Posterior cingulate gyrus (tissue), 11 donors: ENCODE results near the gene ACE.

Experiments
- DNase-seq, 10 donors: peaks; one replicate each; pipeline versions ENCODE4 v3.0.0 to v3.0.0-alpha.2; 2020 to 2021; ENCODE audit warnings: mixed read lengths in 3 of 10
- intact Hi-C: fragments of 100-400 bp; cut with DNase I; formaldehyde crosslinking; loops from one replicate; pipeline ENCODE4 v1.15.1; 2023

The ACE gene

DNA sequence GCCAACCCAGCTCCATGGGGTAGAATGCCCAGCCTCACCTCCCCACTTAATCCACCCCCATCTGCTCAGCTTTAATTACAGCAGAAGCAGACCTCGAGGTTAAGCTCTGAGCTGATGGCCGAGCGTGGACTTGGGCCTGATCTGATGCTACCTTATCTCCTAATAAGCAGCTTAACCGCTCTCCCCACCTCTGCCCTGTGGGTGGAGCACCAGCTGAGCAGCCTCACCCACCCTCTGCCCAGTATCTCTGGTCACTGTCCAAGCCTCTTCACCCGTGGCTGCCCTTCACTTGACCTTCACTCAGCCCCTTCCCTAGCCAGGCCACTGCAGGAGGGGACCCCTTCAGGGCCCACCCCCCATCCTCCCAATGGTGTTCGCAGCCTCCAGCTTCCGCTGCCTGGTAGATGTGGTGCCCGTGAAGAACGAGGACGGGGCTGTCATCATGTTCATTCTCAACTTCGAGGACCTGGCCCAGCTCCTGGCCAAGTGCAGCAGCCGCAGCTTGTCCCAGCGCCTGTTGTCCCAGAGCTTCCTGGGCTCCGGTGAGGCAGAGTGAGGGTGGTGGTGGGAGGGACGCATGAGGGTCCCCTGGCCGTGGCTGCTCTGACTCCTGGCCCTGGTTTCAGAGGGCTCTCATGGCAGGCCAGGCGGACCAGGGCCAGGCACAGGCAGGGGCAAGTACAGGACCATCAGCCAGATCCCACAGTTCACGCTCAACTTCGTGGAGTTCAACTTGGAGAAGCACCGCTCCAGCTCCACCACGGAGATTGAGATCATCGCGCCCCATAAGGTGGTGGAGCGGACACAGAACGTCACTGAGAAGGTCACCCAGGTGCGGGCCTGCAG is 53.1 kb downstream of the ACE start:
- DNase-seq, result peak in 1 of 10 donors; percentile 67
- intact Hi-C loops, result no loop called here

GRCh38 chr17:63530557-63531021 is 53.7 kb downstream of the ACE start:
- peak in 2 of 10 donors; percentile 44 to 62 for DNase-seq
- intact Hi-C loops, result no loop called here

GRCh38 chr17:63531022-63531965 is 54.4 kb downstream of the ACE start:
- intact Hi-C loops, result no loop called here

GRCh38 chr17:63533433-63534077 is 56.7 kb downstream of the ACE start:
- peak in 3 of 10 donors; percentile 66 to 74 (median 67) for DNase-seq
- intact Hi-C loops, result no loop called here

More at GRCh38 chr17:63531022-63531965, 54.4 kb downstream of the ACE start:
- DNase-seq, result peak in 3 of 10 donors; percentile 56 to 64 (median 59)

DNA sequence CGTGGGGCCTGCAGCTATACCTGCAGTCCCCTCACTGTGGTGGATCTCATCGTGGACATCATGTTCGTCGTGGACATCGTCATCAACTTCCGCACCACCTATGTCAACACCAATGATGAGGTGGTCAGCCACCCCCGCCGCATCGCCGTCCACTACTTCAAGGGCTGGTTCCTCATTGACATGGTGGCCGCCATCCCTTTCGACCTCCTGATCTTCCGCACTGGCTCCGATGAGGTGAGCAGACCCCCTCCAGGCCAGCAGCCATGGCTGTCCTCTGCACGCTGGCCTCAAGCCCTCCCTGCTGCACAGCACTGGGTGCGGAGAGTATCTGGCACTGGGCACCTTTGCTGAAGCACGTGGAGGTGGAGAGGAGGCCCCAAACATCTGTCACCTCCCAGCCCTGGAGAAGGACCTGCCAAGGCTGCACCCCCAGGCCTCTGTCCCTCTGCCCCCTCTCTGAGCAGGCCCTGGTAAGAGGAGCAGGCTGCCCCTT is 57.3 kb downstream of the ACE start:
- peak in 2 of 10 donors; percentile 54 to 79 for DNase-seq
- intact Hi-C loops, result no loop called here

DNA sequence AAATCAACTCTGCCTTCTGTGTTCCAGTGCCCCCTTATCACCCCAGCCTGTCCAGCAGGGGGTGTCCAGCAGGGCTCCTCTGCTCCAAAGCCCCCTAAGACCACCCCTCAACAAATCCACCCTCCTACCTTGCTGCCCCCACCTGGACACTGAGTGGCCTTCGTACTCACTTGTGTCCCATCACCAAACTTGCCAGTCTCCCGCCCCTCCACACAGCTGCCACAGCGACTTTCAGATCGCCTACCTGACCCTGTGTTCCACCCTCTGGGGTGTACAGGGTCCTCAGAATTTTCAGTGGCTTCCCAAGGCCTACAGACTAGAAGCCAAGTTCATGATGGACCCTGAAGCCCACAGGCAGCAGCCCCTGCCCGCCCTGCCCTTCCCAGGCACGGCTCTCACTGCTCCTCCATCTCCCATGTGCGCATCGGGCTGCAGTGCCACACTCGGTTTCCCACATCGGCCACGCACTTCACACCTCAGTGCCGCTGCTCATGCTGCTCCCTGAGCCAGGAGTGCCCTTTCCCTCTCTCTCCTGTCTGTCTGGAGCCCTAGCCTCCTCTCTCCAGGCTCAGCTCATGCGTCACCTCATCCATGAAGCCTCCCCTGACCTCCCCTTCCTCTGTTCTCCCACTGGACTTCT is 58.1 kb downstream of the ACE start:
- intact Hi-C loops, result no loop called here
- DNase-seq, result peak in 3 of 10 donors; percentile 30 to 67 (median 43)

- peak in 3 of 10 donors; percentile 52 to 76 (median 68) for DNase-seq
- intact Hi-C loops, result no loop called here
These were observed 58.8 kb downstream of the ACE start for GRCh38 chr17:63535640-63536039.

DNA sequence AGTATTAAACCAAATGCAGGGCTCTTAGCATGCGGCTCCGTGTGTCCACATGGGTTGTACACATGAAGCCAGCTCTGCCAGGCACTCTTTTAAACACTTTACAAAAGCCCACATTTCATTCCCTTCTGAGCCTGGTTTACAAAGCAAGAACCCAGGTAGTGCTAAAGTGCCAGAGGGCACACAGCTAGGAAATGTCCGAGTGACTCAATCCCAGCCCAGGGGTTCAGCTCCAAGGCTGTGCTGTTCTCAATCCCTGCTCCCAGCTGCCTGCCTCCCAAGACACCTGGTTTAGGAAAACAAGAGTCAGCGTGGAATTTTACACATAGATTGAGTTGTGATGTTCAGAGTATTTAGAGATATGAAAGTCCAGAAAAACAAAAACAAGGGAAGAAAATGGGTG is 60.1 kb downstream of the ACE start:
- intact Hi-C loops, result no loop called here
- peak in 3 of 10 donors; percentile 27 to 39 (median 30) for DNase-seq

DNA sequence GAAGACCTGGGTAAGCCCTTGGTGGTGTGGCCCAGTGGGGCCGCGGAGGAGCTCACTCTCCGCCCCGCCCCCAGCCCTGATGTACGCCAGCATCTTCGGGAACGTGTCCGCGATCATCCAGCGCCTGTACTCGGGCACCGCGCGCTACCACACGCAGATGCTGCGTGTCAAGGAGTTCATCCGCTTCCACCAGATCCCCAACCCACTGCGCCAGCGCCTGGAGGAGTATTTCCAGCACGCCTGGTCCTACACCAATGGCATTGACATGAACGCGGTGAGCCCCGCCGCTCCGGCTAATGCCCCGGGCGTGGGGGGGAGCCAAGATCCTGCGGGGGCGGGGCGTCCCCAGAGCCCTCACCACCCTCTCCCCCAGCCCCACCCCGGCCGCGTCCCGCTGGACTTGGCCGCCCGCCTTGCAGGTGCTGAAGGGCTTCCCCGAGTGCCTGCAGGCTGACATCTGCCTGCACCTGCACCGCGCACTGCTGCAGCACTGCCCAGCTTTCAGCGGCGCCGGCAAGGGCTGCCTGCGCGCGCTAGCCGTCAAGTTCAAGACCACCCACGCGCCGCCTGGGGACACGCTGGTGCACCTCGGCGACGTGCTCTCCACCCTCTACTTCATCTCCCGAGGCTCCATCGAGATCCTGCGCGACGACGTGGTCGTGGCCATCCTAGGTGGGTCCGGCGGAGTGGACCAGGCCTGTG is 61.3 kb downstream of the ACE start:
- intact Hi-C loops, result no loop called here
- DNase-seq, result peak in 7 of 10 donors; percentile 32 to 87 (median 40)

DNA sequence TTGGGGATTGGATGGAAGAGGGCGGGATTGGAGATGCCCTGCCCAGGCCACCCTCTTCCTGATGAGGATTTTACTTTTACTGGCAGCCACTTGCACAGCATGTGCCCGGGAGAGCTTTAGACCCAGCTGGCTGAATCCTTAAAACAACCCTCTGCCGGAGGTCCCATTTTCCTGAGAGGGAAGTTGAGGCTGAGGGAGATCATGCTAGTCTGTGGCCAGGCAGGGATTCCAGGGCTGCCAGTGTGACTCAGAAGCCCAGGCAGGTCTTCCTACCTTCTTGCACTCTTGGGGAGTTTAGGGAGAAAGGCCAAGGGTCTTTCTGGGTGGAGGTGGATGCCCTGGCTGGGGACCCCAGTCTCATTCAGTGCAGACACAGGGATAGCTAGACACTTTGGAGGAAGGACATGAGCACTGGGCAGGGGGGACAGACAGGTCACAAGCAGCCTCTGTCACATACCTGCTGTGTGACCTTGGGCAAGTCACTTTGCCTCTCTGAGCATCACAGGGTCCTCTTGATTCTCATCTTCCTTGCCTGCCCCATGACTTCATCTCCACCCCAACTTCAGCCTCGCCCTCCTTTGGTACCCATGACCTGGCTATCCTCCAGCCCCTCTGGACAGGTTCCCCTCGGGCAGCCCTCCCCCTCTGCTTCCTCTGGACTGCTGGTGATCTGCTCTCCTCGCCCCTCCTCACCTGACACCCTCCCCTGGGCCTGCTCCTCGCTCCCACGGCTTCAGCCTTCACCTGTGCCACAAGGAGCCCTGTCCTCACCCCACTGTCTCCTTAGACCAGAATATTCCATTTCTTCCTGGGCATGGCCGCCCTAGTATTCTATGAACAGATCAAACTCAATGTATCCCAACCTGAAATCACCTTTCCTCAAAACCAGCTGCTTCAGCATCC is 62.1 kb downstream of the ACE start:
- peak in 2 of 10 donors; percentile 21 to 63 for DNase-seq
- intact Hi-C loops, result no loop called here

DNA sequence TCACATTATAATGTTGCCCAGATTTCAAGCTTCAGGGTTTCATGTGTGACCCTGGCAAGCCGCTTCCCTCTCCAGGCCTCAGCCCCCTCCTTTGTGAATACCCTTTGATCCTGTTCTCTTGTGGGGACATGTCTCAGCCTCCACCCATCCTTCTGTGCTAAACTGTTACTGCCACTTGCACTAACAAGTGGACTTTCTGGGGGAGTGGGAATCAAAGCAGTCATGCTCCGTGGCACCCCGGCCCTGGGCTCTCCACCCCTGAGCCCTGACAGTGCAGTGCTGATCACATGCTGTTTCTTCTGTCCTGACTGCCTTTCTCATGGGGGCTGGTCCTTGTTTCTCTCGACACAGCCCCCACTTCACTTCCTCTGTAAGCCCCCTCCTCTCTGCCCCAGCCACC is 63.7 kb downstream of the ACE start:
- intact Hi-C loops, result loop anchor here (10.0 kb wide), 1 partner anchor 96 kb away; the partner anchor contains the start of gene CYB561
- DNase-seq, result peak in 1 of 10 donors; percentile 17

- intact Hi-C loops, result loop anchor here (10.0 kb wide), 1 partner anchor 97 kb away; the partner anchor contains the start of gene CYB561
- peak in 3 of 10 donors; percentile 40 to 48 (median 43) for DNase-seq
These were observed 65.3 kb downstream of the ACE start for GRCh38 chr17:63542218-63542545.

DNA sequence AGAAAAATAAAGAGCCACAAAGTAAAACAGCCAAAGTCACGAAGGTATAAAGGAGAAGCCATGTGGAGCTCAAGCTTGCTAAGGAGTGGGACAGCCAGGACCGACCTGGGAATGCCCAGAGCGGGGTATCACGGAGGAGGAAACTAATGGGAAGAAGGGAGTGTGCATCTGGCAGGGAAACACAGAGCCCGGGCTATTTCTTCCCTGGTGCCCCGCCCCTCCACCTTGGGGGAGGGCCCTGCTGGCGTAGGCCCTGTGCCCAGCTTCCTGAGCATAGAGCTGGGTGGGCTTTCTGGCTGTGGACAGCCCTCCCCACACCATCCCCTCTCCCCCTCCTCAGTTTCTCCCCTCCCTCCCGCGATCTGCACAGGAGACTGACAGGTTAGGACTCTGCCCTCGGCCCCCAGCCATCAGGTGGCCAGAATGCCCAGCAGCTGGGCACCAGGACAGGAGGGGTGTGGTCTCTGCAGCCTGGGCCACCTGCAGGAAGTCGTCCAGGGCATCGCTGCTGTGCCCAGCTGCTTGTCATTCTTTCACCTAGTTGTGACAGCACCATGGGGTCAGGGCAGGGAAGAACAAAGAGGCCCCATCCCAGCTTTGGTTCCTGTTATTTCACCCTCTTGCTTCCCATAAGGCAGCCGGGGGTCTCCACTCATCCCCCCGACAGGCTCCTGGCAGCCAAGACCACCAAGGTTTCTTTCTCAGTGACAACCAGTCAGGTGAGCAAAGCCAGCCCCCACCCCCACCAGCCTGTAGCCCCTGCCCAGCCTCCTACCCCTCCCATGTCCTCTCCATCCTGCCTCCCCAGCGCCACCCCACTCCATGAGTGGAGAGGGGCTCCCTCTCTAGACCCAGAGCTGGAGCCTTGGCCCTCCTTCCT is 66.3 kb downstream of the ACE start:
- intact Hi-C loops, result loop anchor here (10.0 kb wide), 1 partner anchor 98 kb away; the partner anchor contains the start of gene CYB561
- DNase-seq, result peak in 3 of 10 donors; percentile 40 to 68 (median 46)

- peak in 3 of 10 donors; percentile 27 to 58 (median 53) for DNase-seq
- intact Hi-C loops, result loop anchor here (10.0 kb wide), 1 partner anchor 99 kb away; the partner anchor contains the start of gene CYB561
These were observed 67.1 kb downstream of the ACE start for GRCh38 chr17:63543822-63544420.

DNA sequence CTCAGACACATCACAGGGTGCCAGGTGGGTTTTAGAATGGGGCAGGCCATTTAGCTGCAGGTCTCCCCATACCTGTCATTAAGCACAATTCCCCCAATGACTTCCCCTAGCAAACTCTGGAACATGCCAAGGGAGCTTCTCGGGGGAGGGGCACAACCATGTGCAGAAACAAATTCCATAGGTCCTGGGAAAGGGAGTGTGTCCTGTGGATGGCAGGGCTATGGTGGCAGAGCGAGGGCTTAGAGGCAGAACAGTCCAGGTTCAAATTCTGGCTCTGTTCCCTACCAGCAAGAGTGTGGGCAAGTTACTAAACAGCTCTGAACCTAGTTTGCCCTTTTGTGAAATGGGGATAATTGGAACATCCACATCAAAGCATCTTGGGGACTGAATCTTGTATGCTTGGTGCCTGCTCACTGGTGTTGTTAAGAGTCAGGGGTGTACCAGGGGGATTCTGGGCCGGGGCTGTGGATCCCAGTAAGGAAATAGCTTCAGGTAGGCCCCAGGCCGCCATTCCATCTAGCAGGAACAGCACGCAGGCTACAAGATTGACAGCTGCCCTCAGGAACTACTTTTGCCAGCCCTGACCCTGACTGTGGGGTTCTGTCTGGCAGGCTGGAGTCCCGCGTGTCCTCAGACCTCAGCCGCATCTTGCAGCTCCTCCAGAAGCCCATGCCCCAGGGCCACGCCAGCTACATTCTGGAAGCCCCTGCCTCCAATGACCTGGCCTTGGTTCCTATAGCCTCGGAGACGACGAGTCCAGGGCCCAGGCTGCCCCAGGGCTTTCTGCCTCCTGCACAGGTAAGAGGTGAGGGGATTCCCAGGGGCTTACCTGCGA is 67.8 kb downstream of the ACE start:
- intact Hi-C loops, result loop anchor here (10.0 kb wide), 1 partner anchor 100 kb away; the partner anchor contains the start of gene CYB561
- DNase-seq, result peak in 3 of 10 donors; percentile 39 to 81 (median 57)
